K562 (cell line): ENCODE data around the gene NRXN3. TPM values are rescaled to one million over a fixed set of nuclear protein-coding genes. Genes with fewer than 3 reads are reported as not detected.

Experiments used
- ATAC-seq: fragments of 200-7000 bp; cut with Tn5 transposase; 3 replicates; pipeline ENCODE4 v1.9.1; 2020; ENCODE audit warnings: moderate library complexity
- BruUV-seq: library from RNA; stranded (reverse); fragments of 400-500 nt; replicated peaks from 2 replicates; lab custom pipeline; 2021; lab: Mats Ljungman, UMichigan
- CTCF ChIA-PET: fragments of 300-600 bp; formaldehyde crosslinking; extraction: SDS; loops from one replicate; lab custom pipeline; 2021; ENCODE audit warnings: low intra/inter-chr PET ratio; lab: Yijun Ruan, JAX
- POLR2A ChIA-PET: fragments of 300-600, 350-650 bp; sonication (Branson Sonifier 250); formaldehyde crosslinking; extraction: SDS; loops from one replicate; lab custom pipeline; 2021; ENCODE audit warnings: antibody characterized with exemption, inconsistent platforms; lab: Yijun Ruan, JAX
- DNase-seq, 4 experiments: peaks; one replicate each; pipeline versions ENCODE4 v3.0.0 to v3.0.0-alpha.2; 2011 to 2018; ENCODE audit warnings: low spot score in 3 of 4, mixed read lengths in 3 of 4; ENCODE audit errors: extremely low read depth in 1 of 4
- FAIRE-seq: peaks from 2 replicates; lab custom pipeline; 2011; peaks lifted over from hg19 to GRCh38; lab: Jason Lieb, UNC
- H2AFZ ChIP-seq: 2 replicates; pipeline ENCODE4 v1.6.0; 2011; ENCODE audit warnings: low read depth, low read length, control low read depth, inconsistent platforms
- H3K27ac ChIP-seq: fragments of 200-600 bp; 3 replicates; pipeline ENCODE4 v1.8.0; 2011; ENCODE audit warnings: low read depth, mild to moderate bottlenecking, control low read depth, inconsistent platforms, low read length, moderate library complexity, mixed read lengths; ENCODE audit errors: extremely low read depth
- H3K27me3 ChIP-seq, 2 experiments: fragments of 300-600 bp in 1 of 2; 2 replicates in 1 of 2; 3 replicates in 1 of 2; pipeline versions ENCODE4 v1.6.0 to v1.8.0; 2011; ENCODE audit warnings: inconsistent platforms in 2 of 2, low read length in 2 of 2, mild to moderate bottlenecking in 1 of 2, mixed read lengths in 1 of 2, moderate library complexity in 1 of 2; ENCODE audit not compliant: control insufficient read depth in 2 of 2, insufficient read depth in 2 of 2
- H3K36me3 ChIP-seq: fragments of 300-600 bp; 3 replicates; pipeline ENCODE4 v1.8.0; 2011; ENCODE audit warnings: mild to moderate bottlenecking, low read length, inconsistent platforms; ENCODE audit not compliant: control insufficient read depth, insufficient read depth
- H3K4me1 ChIP-seq, 2 experiments: fragments of 200-600 bp in 1 of 2; replicated peaks in 1 of 2; 2 replicates in 1 of 2; 3 replicates in 1 of 2; pipeline versions ENCODE4 v1.5.1 to v1.8.0; 2011; ENCODE audit warnings: inconsistent platforms in 2 of 2, low read length in 2 of 2, mild to moderate bottlenecking in 1 of 2, mixed read lengths in 1 of 2, moderate library complexity in 1 of 2; ENCODE audit not compliant: control insufficient read depth in 2 of 2, insufficient read depth in 2 of 2
- H3K4me2 ChIP-seq: 2 replicates; pipeline ENCODE4 v1.6.1; 2011; ENCODE audit warnings: low read length, control low read depth, inconsistent platforms, mixed read lengths; ENCODE audit not compliant: insufficient read depth
- H3K4me3 ChIP-seq: fragments of 200-600 bp; sonication (generic), shearing (Covaris generic); 2 replicates; pipeline ENCODE4 v1.5.1; 2016; ENCODE audit warnings: control low read depth, inconsistent platforms
- H3K79me2 ChIP-seq: fragments of 200-600 bp; 3 replicates; pipeline ENCODE4 v1.8.0; 2011; ENCODE audit warnings: low read length, inconsistent platforms; ENCODE audit not compliant: control insufficient read depth, insufficient read depth
- H3K9ac ChIP-seq, 2 experiments: 2 replicates each; pipeline versions ENCODE4 v1.6.0 to v1.6.1; 2011; ENCODE audit warnings: low read depth in 2 of 2, low read length in 2 of 2, control low read depth in 1 of 2, inconsistent platforms in 1 of 2, mild to moderate bottlenecking in 1 of 2, mixed read lengths in 1 of 2; ENCODE audit not compliant: insufficient read depth in 1 of 2
- H3K9me1 ChIP-seq: one replicate; pipeline ENCODE4 v1.6.0; 2011; ENCODE audit warnings: inconsistent platforms, mild to moderate bottlenecking, low read length, moderate library complexity; ENCODE audit not compliant: control insufficient read depth, insufficient read depth
- H3K9me3 ChIP-seq: replicated peaks from 2 replicates; pipeline ENCODE4 v1.5.1; 2011; ENCODE audit warnings: low read depth, low read length, inconsistent platforms; ENCODE audit not compliant: control insufficient read depth, insufficient read depth
- H4K20me1 ChIP-seq: replicated peaks from 2 replicates; pipeline ENCODE4 v1.6.1; 2011; ENCODE audit warnings: low read length, inconsistent platforms, mixed read lengths; ENCODE audit not compliant: control insufficient read depth, insufficient read depth
- DNMT1 ChIP-seq: fragments of 450-650 bp; IDR thresholded peaks from 2 replicates; pipeline ENCODE4 v1.6.1; 2016; ENCODE audit warnings: antibody characterized with exemption, mild to moderate bottlenecking
- HDGF ChIP-seq: fragments of 450-650 bp; IDR thresholded peaks from 2 replicates; pipeline ENCODE4 v1.6.1; 2016
- NR4A1 ChIP-seq, 2 experiments: fragments of 250-450 bp in 1 of 2; fragments of 450-650 bp in 1 of 2; sonication (Bioruptor Pico) in 1 of 2; IDR thresholded peaks; 2 replicates each; pipeline versions ENCODE4 v1.4.0 to v1.6.1; 2016 to 2020; ENCODE audit warnings: mild to moderate bottlenecking in 2 of 2, missing compliant biosample characterization in 1 of 2, missing genetic modification characterization in 1 of 2, moderate library complexity in 1 of 2
- ZNF24 ChIP-seq: fragments of 450-650 bp; IDR thresholded peaks from 2 replicates; pipeline ENCODE4 v1.6.1; 2016
- ZNF830 ChIP-seq: fragments of 250-450 bp; sonication (Bioruptor Pico); IDR thresholded peaks from 2 replicates; pipeline ENCODE4 v1.5.0; 2021; ENCODE audit warnings: mild to moderate bottlenecking
- WGBS: fragments of 100-300 bp; shearing (Covaris generic); methylation state at CpG from one replicate; pipeline ENCODE4 v1.1.6; 2016; ENCODE audit warnings: low coverage, mixed read lengths; ENCODE audit not compliant: insufficient coverage; ENCODE audit errors: missing lambda C conversion rate; 5-methylcytosine and 5-hydroxymethylcytosine counted together
- in situ Hi-C: fragments of 300-500 bp; cut with MboI; formaldehyde crosslinking; loops from 4 replicates; pipeline ENCODE4 v1.15.0; 2018; ENCODE audit warnings: inconsistent platforms, mixed read lengths
- intact Hi-C: fragments of 100-400 bp; cut with micrococcal nuclease; formaldehyde crosslinking; loops from 2 replicates; pipeline ENCODE4 v1.14.2; 2022
- polyA plus RNA-seq, 8 experiments: library from polyadenylated mRNA; depleted of rRNA in 4 of 8; stranded (reverse) in 5 of 8; unstranded in 3 of 8; fragments of >200 nt; fragmentation: Nextera tagmentation in 2 of 8; fragmentation: Illumina TruSeq in 1 of 8; extraction: Ambion mirVana in 2 of 8; extraction: Trizol in 1 of 8; gene quantifications; 2 replicates each; pipeline versions ENCODE4 v1.2.1 to v1.2.3, GENCODE V29; 2011 to 2014; ENCODE audit warnings: inconsistent platforms in 1 of 8, missing spikeins in 1 of 8
- total RNA-seq, 7 experiments: library from RNA; depleted of rRNA in 6 of 7; stranded (reverse); fragments of >200 nt in 6 of 7; fragmentation: Illumina TruSeq in 2 of 7; extraction: Trizol in 2 of 7; gene quantifications; 2 replicates each; pipeline versions ENCODE4 v1.2.1 to v1.2.3, GENCODE V29; 2011 to 2021; ENCODE audit warnings: low replicate concordance in 1 of 7
- TF ChIP-seq, protein P1 (sequence below): fragments of 450-650 bp; formaldehyde crosslinking; conservative IDR thresholded peaks from 2 replicates; pipeline ENCODE4 v1.4.0; 2022; ENCODE audit warnings: mild to moderate bottlenecking, missing genetic modification characterization
- TF ChIP-seq, protein P2 (sequence below): sonication (generic); formaldehyde crosslinking; IDR thresholded peaks from 2 replicates; pipeline ENCODE4 v1.8.1; 2023; ENCODE audit warnings: missing genetic modification reagents, mild to moderate bottlenecking, borderline replicate concordance
- TF ChIP-seq, protein P3 (sequence below): sonication (generic); formaldehyde crosslinking; IDR thresholded peaks from 2 replicates; pipeline ENCODE4 v1.8.0; 2022; ENCODE audit warnings: missing genetic modification reagents, mild to moderate bottlenecking, borderline replicate concordance

Gene NRXN3
- total and polyA plus RNA-seq, 9 of the 15 experiments (the other 6 are each of a cell fraction or from before 2014, with no cell fraction given) = 0.09 TPM; not detected in 8

DNA sequence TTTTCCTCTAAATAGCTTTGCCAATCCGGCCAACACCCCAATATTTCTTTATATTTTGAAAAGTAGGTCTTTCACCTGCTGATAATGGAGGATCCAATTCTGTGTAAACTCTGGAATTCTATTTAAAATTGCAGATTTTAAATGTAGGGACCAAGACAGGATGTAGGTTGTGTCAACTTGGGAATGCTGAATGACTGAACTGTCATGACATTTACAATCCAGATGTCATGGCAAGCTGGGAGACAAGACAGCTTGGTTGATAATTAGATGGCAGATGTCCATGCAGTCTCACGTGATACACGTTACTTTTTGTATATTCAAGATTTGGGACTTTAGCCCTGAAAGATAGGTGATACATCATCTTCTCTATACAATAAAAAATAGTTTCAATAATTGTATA, 1564.0 kb downstream of the NRXN3 start:
- H3K9ac ChIP-seq = no peak overlapping the region
- no peaks in the 10 kb centered on the region for H3K9me1 ChIP-seq
- 0% methylated on average over 3 of the region's 3 CpGs for WGBS
- H2AFZ ChIP-seq = no peak overlapping the region
- TF ChIP-seq DNMT1 = no peak
- TF ChIP-seq ZNF24 = no peak
- TF ChIP-seq, protein P1, sequence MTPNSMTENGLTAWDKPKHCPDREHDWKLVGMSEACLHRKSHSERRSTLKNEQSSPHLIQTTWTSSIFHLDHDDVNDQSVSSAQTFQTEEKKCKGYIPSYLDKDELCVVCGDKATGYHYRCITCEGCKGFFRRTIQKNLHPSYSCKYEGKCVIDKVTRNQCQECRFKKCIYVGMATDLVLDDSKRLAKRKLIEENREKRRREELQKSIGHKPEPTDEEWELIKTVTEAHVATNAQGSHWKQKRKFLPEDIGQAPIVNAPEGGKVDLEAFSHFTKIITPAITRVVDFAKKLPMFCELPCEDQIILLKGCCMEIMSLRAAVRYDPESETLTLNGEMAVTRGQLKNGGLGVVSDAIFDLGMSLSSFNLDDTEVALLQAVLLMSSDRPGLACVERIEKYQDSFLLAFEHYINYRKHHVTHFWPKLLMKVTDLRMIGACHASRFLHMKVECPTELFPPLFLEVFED (CRISPR knock-in tag) = no peak
- no peak for TF ChIP-seq NR4A1 (CRISPR knock-in tag; IDR thresholded peaks at IDR 0.05)
- TF ChIP-seq NR4A1 (tag; IDR thresholded peaks at IDR 0.05) = no peak
- no peak for TF ChIP-seq HDGF
- no peak for TF ChIP-seq ZNF830 (CRISPR knock-in tag)
- TF ChIP-seq, protein P2, sequence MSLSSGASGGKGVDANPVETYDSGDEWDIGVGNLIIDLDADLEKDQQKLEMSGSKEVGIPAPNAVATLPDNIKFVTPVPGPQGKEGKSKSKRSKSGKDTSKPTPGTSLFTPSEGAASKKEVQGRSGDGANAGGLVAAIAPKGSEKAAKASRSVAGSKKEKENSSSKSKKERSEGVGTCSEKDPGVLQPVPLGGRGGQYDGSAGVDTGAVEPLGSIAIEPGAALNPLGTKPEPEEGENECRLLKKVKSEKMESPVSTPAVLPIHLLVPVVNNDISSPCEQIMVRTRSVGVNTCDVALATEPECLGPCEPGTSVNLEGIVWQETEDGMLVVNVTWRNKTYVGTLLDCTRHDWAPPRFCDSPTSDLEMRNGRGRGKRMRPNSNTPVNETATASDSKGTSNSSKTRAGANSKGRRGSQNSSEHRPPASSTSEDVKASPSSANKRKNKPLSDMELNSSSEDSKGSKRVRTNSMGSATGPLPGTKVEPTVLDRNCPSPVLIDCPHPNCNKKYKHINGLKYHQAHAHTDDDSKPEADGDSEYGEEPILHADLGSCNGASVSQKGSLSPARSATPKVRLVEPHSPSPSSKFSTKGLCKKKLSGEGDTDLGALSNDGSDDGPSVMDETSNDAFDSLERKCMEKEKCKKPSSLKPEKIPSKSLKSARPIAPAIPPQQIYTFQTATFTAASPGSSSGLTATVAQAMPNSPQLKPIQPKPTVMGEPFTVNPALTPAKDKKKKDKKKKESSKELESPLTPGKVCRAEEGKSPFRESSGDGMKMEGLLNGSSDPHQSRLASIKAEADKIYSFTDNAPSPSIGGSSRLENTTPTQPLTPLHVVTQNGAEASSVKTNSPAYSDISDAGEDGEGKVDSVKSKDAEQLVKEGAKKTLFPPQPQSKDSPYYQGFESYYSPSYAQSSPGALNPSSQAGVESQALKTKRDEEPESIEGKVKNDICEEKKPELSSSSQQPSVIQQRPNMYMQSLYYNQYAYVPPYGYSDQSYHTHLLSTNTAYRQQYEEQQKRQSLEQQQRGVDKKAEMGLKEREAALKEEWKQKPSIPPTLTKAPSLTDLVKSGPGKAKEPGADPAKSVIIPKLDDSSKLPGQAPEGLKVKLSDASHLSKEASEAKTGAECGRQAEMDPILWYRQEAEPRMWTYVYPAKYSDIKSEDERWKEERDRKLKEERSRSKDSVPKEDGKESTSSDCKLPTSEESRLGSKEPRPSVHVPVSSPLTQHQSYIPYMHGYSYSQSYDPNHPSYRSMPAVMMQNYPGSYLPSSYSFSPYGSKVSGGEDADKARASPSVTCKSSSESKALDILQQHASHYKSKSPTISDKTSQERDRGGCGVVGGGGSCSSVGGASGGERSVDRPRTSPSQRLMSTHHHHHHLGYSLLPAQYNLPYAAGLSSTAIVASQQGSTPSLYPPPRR (CRISPR knock-in tag) = no peak
- TF ChIP-seq, protein P3, sequence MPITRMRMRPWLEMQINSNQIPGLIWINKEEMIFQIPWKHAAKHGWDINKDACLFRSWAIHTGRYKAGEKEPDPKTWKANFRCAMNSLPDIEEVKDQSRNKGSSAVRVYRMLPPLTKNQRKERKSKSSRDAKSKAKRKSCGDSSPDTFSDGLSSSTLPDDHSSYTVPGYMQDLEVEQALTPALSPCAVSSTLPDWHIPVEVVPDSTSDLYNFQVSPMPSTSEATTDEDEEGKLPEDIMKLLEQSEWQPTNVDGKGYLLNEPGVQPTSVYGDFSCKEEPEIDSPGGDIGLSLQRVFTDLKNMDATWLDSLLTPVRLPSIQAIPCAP (CRISPR knock-in tag) = no peak
- TF ChIP-seq, all 486 proteins: peak for 0
- ChIA-PET POLR2A (no interaction called here), CTCF (no interaction called here)
- ATAC-seq (no peak), FAIRE-seq (no peak), DNase-seq (no peak)
- in situ Hi-C loops (no loop called here), intact Hi-C loops (no loop called here)
- no peaks in the 10 kb centered on the region for H3K27me3 ChIP-seq
- no peak overlapping the region for H3K27ac ChIP-seq
- H3K4me1 ChIP-seq = no peaks in the 10 kb centered on the region
- no peaks in the 10 kb centered on the region for H4K20me1 ChIP-seq
- no peaks in the 10 kb centered on the region for H3K9me3 ChIP-seq
- no peaks in the 10 kb centered on the region for H3K79me2 ChIP-seq
- no peak overlapping the region for H3K4me3 ChIP-seq
- BruUV-seq = no TSS peak
- no peak overlapping the region for H3K4me2 ChIP-seq
- H3K36me3 ChIP-seq = no peaks in the 10 kb centered on the region
